Measurements from ENCODE around the gene C13orf46.

Gene C13orf46

DNA sequence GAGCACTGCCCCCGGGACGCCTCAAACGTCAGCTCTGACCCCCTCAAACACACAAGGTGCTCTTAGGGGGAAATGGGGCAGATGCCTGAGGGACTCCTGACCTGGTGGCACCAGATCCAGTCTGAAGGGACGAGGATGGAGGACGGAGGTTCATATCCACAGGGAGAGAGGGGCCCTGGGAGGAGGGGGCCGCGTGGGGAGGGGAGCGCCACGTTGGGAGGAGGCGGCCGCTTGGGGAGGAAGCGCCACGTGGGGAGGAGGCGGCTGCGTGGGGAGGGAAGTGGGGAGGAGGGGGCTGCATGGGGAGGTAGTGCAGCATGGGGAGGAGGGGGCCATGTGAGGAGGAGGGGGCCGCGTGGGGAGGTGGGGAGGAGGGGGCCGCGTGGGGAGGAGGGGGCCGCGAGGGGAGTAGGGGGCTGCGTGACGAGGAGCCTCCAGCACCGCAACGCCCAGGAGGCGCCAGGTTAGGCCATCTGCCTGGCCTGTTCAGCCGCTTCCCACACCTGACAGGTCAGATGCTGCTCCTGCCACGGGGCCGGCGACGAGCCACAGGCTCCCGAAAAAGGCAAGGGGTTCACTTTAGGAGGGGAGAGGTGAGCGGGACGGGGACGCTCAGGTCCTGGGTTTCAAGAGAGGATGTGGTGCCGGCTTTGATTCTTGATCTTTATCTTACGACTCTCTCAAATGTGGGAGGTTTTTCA lies 36.7 kb upstream of the C13orf46 start:
- H3K4me3 ChIP-seq (ENCODE audit: low read depth, low read length): no peak overlapping the region

DNA sequence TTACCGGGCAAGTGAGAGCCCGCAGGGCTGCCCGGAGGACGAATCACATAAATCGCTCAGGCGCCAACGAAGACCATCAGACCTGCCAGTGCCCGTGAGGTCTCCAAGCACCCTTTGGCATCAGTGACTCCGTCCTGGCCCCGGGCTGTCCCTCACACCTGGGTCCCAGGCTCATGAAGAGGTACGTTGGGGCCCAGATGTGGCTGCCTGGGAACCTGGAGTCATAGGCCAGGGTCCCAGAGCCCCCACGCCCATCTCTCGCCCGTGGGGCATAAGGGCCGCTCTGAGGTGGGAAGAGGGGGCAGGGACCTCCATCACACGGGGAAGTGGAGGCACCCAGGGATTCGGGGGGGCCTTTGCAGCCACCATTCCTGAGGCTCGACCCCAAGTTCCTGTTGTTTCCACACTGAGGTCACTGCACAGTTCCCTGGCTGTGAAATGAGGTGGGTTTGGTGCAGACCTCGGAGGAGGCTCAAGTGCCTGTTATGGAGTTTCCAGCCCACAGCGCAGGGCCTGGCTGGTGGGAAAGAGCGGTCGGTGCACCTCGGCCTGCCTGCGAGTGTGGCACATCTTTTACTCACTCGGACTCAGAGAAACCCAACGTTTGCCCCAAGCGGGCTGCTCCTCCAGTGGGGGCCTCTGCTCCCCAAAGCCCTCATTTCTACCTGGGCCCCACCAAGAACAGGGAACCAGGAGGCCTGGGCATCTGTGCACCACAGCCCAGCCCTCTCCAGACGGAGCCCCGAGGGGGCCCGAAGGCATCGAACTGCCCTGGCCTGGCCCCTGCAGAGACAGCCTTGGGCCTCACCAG lies 35.9 kb upstream of the C13orf46 start:
- H3K4me3 ChIP-seq (ENCODE audit: low read depth, low read length): no peak overlapping the region

GRCh38 chr13:114008964-114009589 lies 35.2 kb upstream of the C13orf46 start:
- H3K4me3 ChIP-seq (ENCODE audit: low read depth, low read length): no peak overlapping the region

GRCh38 chr13:114007566-114007965 lies 33.7 kb upstream of the C13orf46 start:
- H3K4me3 ChIP-seq (ENCODE audit: low read depth, low read length): no peak overlapping the region

- H3K4me3 ChIP-seq (ENCODE audit: low read depth, low read length): no peak overlapping the region
Observed at GRCh38 chr13:114005206-114005724, 31.4 kb upstream of the C13orf46 start.

- H3K4me3 ChIP-seq (ENCODE audit: low read depth, low read length): no peak overlapping the region
Observed at GRCh38 chr13:114004420-114005205, 30.7 kb upstream of the C13orf46 start.

GRCh38 chr13:114002771-114003321 lies 29.0 kb upstream of the C13orf46 start:
- no peak overlapping the region for H3K4me3 ChIP-seq (ENCODE audit: low read depth, low read length)

- H3K4me3 ChIP-seq (ENCODE audit: low read depth, low read length): no peak overlapping the region
Observed at GRCh38 chr13:114002009-114002544, 28.2 kb upstream of the C13orf46 start.

- H3K4me3 ChIP-seq (ENCODE audit: low read depth, low read length): no peak overlapping the region
Observed at GRCh38 chr13:114001331-114002008, 27.6 kb upstream of the C13orf46 start.

DNA sequence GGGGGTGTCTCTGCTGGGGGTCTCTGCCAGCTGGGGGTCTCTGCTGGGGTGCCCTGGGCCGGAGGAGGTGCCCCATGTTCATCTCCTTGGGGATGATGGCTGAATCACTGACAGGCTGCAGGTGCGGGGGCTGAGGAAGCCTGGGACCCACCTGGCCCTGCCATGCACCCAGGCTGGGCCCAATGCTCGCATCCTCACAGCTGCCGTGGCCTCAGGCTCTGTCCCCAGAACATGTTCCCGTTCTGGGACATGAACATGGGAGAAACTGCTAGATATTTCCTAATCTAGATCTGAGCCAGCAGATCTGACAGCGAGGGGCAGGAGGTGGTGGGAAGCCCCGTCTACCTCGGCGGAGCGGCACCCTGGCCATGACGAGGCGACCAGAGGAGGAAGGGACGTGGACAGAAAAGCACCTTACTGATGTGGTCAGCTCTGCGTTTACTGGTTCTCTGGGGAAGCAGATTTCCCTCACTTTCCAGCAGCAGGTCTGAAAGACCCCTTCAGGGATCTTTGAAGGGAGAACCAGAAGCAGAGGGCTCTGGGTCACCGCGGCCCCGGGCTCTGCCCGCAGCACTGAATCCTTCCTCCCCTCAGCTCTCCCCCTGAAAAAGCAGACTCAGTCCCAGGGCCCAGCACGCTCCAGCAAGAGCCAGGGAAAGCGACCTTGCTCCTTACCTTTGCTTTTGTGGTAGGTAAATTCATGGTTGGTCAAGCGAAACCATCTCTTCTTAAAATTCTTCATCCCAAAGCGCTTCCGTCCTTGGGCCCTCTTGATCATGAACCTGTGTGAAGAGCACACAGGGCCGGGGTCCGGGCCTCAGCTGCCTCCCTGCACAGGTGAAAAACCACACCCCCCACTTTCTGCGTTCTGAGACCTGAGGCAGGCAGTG lies 26.5 kb upstream of the C13orf46 start:
- no peak overlapping the region for H3K4me3 ChIP-seq (ENCODE audit: low read depth, low read length)

DNA sequence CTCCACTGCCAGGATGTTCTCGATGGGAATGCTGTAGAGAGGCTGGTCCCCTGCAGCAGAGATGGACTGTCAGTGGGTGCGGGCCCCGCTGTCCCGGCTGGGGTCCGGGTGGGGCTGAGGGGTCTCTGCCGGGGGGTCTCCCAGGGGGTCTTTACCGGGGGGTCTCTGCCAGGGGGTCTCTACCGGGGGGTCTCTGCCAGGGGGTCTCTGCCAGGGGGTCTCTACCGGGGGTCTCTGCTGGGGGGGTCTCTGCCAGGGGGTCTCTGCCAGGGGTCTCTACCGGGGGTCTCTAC lies 25.7 kb upstream of the C13orf46 start:
- H3K4me3 ChIP-seq (ENCODE audit: low read depth, low read length): no peak overlapping the region

GRCh38 chr13:113998781-113999617 lies 25.1 kb upstream of the C13orf46 start:
- no peak overlapping the region for H3K4me3 ChIP-seq (ENCODE audit: low read depth, low read length)

DNA sequence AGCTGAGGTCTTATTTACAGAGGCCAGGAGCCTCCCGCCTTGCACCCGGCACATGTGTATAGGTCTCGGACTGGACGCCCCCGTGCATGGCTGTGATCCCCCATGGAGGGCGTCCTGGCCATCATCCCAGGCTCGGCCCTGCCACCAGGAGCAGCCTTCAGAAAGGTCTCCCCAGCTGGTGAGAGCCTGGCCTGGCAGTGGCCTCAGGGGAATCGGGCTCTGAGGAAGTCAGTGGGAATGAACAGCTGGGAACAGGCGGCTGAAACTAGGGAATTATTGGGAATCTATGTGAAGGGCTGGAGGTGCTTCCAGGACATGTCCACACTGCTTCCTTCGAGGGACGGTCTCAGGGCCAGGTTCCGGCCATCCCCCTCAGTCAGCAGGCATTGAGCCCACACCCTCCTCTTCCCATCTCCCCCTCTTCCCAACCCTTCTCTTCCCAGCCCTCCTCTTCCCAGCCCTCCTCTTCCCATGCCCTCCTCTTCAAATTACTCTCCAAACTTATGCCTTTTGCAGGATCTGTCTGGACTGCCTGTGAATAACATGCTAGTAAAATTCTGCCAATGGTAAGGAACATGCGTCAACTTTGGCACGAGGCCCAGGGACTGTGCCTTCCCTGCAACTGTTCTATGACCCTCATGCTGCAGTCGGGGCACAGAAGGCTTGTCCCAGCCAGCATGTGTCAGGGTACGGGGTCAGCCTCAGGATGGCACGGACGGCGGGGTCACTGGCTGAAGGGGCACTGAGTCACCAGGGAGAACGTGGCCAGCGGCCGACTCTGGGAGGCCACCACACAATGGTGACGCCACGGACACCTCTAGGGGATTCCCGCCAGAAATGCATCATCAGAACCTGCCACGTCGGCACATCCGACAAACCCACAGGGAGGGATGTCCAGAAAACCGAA lies 24.2 kb upstream of the C13orf46 start:
- H3K4me3 ChIP-seq (ENCODE audit: low read depth, low read length): no peak overlapping the region

- no peak overlapping the region for H3K4me3 ChIP-seq (ENCODE audit: low read depth, low read length)
Observed at GRCh38 chr13:113996912-113997745, 23.3 kb upstream of the C13orf46 start.

DNA sequence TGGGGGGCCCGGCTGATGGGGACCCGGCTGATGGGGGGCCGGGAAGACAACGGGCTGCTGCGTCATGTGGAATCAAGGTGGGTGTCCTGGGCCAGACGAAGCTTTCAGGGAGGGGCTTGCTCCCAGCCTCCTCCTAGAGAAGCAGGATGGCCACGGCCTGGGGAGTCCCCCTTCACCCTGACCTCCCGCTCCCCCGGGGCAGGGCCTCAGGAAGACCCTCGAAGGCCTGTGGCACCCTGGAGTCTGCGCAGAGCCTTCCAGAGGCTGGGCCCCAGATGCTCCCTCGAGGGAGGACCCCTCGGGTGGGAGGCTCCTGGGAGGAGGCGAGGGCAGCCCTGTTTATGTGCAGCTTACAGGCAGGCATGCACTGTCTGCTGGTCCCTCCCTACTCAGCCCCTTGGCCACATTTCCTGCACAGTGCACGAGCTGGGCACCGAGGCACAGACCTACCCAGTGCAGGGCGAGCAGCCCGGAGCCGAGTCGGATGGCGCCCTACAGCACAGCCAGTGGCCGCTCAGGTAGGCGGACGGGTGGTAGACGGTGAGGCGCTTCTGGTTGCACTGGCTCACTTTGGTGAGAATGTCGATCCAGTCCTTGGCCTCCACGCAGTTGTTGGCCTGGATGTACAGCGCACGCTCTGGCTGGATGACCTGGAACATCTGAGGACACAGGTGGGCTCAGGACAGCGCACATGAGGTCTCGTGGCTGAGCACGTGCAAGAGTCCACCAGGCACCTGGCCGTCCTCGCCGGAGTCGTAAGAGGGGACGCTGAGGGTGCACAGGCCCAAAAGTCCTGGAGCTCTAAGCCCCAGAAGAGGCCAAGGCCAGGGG lies 22.4 kb upstream of the C13orf46 start:
- H3K4me3 ChIP-seq (ENCODE audit: low read depth, low read length): no peak overlapping the region
